Hypothalamus (tissue), 51 donors: ENCODE results near the gene SPIN1.
"Not testable (repeated sequence)": the region's sequence is repeated elsewhere in the genome, so short reads cannot be mapped to it uniquely, and the experiment has no call there.

ENCODE experiments used
- DNase-seq, 51 donors: peaks; one replicate each; lab custom pipeline; 2025; lab: John Stamatoyannopoulos, UW

The SPIN1 gene

GRCh38 chr9:88388203-88388885 is at the start of gene SPIN1:
Gene SPIN1 (plus strand): TSS chr9:88388444. CDS start chr9:88426540, 38,096 bp downstream.
- DNase-seq: peak in 45 of 51 donors; percentile 16 to 86 (median 63)

GRCh38 chr9:88339317-88339716 is 48.9 kb upstream of the SPIN1 start:
- DNase-seq: no peak

GRCh38 chr9:88342246-88342645 is 46.0 kb upstream of the SPIN1 start:
- no peak for DNase-seq

GRCh38 chr9:88344013-88344412 is 44.2 kb upstream of the SPIN1 start:
- DNase-seq: no peak

- not testable (repeated sequence) for DNase-seq
Observed at GRCh38 chr9:88350354-88350753, 37.9 kb upstream of the SPIN1 start.

- no peak for DNase-seq
Observed at GRCh38 chr9:88355166-88355565, 33.1 kb upstream of the SPIN1 start.

- DNase-seq: not testable (repeated sequence)
Observed at GRCh38 chr9:88357250-88357649, 31.0 kb upstream of the SPIN1 start.

- no peak for DNase-seq
Observed at GRCh38 chr9:88358723-88359122, 29.5 kb upstream of the SPIN1 start.

GRCh38 chr9:88359974-88360373 is 28.3 kb upstream of the SPIN1 start:
- DNase-seq: no peak

GRCh38 chr9:88362681-88363080 is 25.6 kb upstream of the SPIN1 start:
- DNase-seq: no peak

- no peak for DNase-seq
Observed at GRCh38 chr9:88363661-88364060, 24.6 kb upstream of the SPIN1 start.

- no peak for DNase-seq
Observed at GRCh38 chr9:88364706-88365105, 23.5 kb upstream of the SPIN1 start.

GRCh38 chr9:88370346-88370745 is 17.9 kb upstream of the SPIN1 start:
- DNase-seq: no peak

- no peak for DNase-seq
Observed at GRCh38 chr9:88372103-88372654, 16.1 kb upstream of the SPIN1 start.

GRCh38 chr9:88373045-88373444 is 15.2 kb upstream of the SPIN1 start:
- DNase-seq: no peak

- DNase-seq: no peak
Observed at GRCh38 chr9:88378317-88378716, 9.9 kb upstream of the SPIN1 start.

- no peak for DNase-seq
Observed at GRCh38 chr9:88379352-88379751, 8.9 kb upstream of the SPIN1 start.

- DNase-seq: no peak
Observed at GRCh38 chr9:88380118-88380517, 8.1 kb upstream of the SPIN1 start.

GRCh38 chr9:88381322-88381721 is 6.9 kb upstream of the SPIN1 start:
- not testable (repeated sequence) for DNase-seq

- no peak for DNase-seq
Observed at GRCh38 chr9:88383176-88383575, 5.1 kb upstream of the SPIN1 start.

- not testable (repeated sequence) for DNase-seq
Observed at GRCh38 chr9:88386137-88386536, 2.1 kb upstream of the SPIN1 start.

- peak in 11 of 51 donors; percentile 8 to 61 (median 25) for DNase-seq
Observed at GRCh38 chr9:88387036-88387551, 1.1 kb upstream of the SPIN1 start.
